PC-3 (cell line): ENCODE data around the gene MAPK6.

Experiments used
- EZH2 ChIP-seq: fragments of 300-600 bp; sonication (generic); IDR thresholded peaks from one replicate; pipeline ENCODE4 v1.6.1; 2017; ENCODE audit warnings: antibody characterized with exemption, mild to moderate bottlenecking, low read length; ENCODE audit not compliant: unreplicated experiment
- EZH2phosphoT487 ChIP-seq: fragments of 300-600 bp; sonication (generic); IDR thresholded peaks from 2 replicates; pipeline ENCODE4 v1.6.1; 2018; ENCODE audit warnings: mild to moderate bottlenecking, antibody characterized with exemption, low read length, borderline replicate concordance
- TF ChIP-seq, protein P1 (sequence below): fragments of 300-600 bp; sonication (generic); conservative IDR thresholded peaks from 2 replicates; pipeline ENCODE4 v1.5.1; 2017; ENCODE audit warnings: antibody characterized with exemption, low read depth, mild to moderate bottlenecking, low read length

DNA sequence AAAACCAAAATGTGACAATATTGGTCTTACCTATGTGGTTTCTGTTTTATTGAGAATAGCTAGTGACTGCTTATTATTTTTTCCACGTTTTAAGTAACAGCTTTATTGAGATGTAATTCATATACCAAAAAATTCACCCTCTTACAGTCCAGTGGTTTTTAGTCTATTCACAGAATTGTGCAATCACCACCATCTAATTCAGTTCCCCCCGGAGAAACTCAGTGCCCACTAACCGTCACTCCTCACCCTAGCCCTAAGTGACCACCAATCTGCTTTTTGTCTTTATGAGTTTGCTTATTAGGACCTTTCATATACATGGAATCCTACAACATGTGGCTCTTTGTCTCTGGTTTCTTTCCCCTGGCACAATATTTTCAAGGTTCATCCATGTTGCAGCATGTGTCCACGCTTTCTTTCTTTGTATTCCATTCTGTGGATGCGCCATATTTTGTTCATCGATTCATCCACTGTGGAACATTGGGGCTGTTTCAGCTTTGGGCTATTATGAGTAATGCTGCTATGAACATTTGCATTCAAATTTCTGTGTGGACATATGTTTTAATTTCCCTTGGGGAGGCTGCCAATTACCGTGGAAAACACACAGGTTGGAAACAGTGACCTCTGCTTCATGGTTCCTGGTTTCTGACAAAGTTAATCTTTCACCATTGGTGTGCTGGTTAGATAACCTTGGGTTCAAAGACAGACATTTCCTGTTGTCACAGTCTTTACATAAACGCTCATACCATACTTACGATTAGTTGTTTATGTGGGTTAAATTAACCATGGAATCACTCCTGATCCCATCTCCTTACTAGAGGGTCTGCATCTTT is 96.8 kb downstream of the MAPK6 start:
- TF ChIP-seq, protein P1, sequence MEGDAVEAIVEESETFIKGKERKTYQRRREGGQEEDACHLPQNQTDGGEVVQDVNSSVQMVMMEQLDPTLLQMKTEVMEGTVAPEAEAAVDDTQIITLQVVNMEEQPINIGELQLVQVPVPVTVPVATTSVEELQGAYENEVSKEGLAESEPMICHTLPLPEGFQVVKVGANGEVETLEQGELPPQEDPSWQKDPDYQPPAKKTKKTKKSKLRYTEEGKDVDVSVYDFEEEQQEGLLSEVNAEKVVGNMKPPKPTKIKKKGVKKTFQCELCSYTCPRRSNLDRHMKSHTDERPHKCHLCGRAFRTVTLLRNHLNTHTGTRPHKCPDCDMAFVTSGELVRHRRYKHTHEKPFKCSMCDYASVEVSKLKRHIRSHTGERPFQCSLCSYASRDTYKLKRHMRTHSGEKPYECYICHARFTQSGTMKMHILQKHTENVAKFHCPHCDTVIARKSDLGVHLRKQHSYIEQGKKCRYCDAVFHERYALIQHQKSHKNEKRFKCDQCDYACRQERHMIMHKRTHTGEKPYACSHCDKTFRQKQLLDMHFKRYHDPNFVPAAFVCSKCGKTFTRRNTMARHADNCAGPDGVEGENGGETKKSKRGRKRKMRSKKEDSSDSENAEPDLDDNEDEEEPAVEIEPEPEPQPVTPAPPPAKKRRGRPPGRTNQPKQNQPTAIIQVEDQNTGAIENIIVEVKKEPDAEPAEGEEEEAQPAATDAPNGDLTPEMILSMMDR = no peak
- TF ChIP-seq EZH2 = no peak
- no peak for TF ChIP-seq EZH2phosphoT487
